SK-N-SH (cell line): ENCODE results near the gene BHLHA9. TPM values are rescaled to one million over a fixed set of nuclear protein-coding genes. Genes with fewer than 3 reads are reported as not detected.

Source experiments
- CTCF ChIA-PET: fragments of 300-600, 350-600 bp; formaldehyde crosslinking; extraction: SDS; loops from one replicate; lab custom pipeline; 2021; lab: Yijun Ruan, JAX
- POLR2A ChIA-PET: fragments of 350-600 bp; sonication (Branson Sonifier 250); formaldehyde crosslinking; extraction: SDS; loops from one replicate; lab custom pipeline; 2020; ENCODE audit warnings: antibody characterized with exemption, inconsistent platforms; lab: Yijun Ruan, JAX
- DNase-seq: peaks from one replicate; pipeline ENCODE4 v3.0.0; 2012
- H2AFZ ChIP-seq: fragments of 200-600 bp; sonication (generic); 2 replicates; pipeline ENCODE4 v1.8.1; 2016; ENCODE audit warnings: antibody characterized with exemption, mild to moderate bottlenecking, low read depth
- H3F3A ChIP-seq: fragments of 200-600 bp; sonication (generic); replicated peaks from 2 replicates; pipeline ENCODE3; 2016; ENCODE audit warnings: antibody characterized with exemption, mild to moderate bottlenecking; ENCODE audit not compliant: insufficient read depth
- H3K27ac ChIP-seq, 2 experiments: fragments of 200-500 bp in 1 of 2; fragments of 200-600 bp in 1 of 2; sonication (Bioruptor generic) in 1 of 2; sonication (generic), shearing (Covaris generic) in 1 of 2; 2 replicates each; pipeline versions ENCODE4 v1.5.1 to v1.6.1; 2014 to 2016; ENCODE audit warnings: low read depth in 2 of 2, inconsistent platforms in 1 of 2, low read length in 1 of 2, mild to moderate bottlenecking in 1 of 2, mixed read lengths in 1 of 2
- H3K27me3 ChIP-seq: fragments of 200-600 bp; sonication (generic), shearing (Covaris generic); 2 replicates; pipeline ENCODE4 v1.6.1; 2016; ENCODE audit warnings: mixed run types; ENCODE audit not compliant: insufficient read depth
- H3K36me3 ChIP-seq, 2 experiments: fragments of 200-500 bp in 1 of 2; fragments of 200-600 bp in 1 of 2; sonication (Bioruptor generic) in 1 of 2; sonication (generic) in 1 of 2; replicated peaks in 1 of 2; 2 replicates each; pipeline versions ENCODE3 to v1.5.1; 2014 to 2016; ENCODE audit warnings: low read length in 1 of 2, mild to moderate bottlenecking in 1 of 2; ENCODE audit not compliant: insufficient read depth in 2 of 2, control insufficient read depth in 1 of 2
- H3K4me1 ChIP-seq, 2 experiments: fragments of 200-500 bp in 1 of 2; fragments of 200-600 bp in 1 of 2; sonication (Bioruptor generic) in 1 of 2; sonication (generic), shearing (Covaris generic) in 1 of 2; 2 replicates each; pipeline versions ENCODE4 v1.5.1 to v1.6.1; 2014 to 2016; ENCODE audit warnings: low read depth in 1 of 2, low read length in 1 of 2, mixed run types in 1 of 2; ENCODE audit not compliant: insufficient read depth in 2 of 2, control insufficient read depth in 1 of 2
- H3K4me2 ChIP-seq: fragments of 200-600 bp; sonication (generic), shearing (Covaris generic); 2 replicates; pipeline ENCODE4 v1.6.1; 2017; ENCODE audit warnings: mixed run types
- H3K4me3 ChIP-seq, 2 experiments: fragments of 200-500 bp in 1 of 2; fragments of 200-600 bp in 1 of 2; sonication (Bioruptor generic) in 1 of 2; sonication (generic), shearing (Covaris generic) in 1 of 2; 2 replicates each; pipeline versions ENCODE4 v1.5.1 to v1.8.1; 2014 to 2016; ENCODE audit warnings: low read depth in 2 of 2, inconsistent platforms in 1 of 2, low read length in 1 of 2, mild to moderate bottlenecking in 1 of 2, mixed read lengths in 1 of 2, moderate library complexity in 1 of 2
- H3K79me2 ChIP-seq: fragments of 200-600 bp; sonication (generic); 2 replicates; pipeline ENCODE4 v1.8.1; 2017; ENCODE audit warnings: mild to moderate bottlenecking; ENCODE audit not compliant: insufficient read depth
- H3K9ac ChIP-seq: fragments of 200-600 bp; sonication (generic); 2 replicates; pipeline ENCODE4 v1.6.1; 2017; ENCODE audit warnings: mixed run types
- H3K9me2 ChIP-seq: fragments of 200-600 bp; sonication (generic); 2 replicates; pipeline ENCODE4 v1.6.1; 2017; ENCODE audit warnings: mixed run types
- H3K9me3 ChIP-seq: fragments of 200-600 bp; sonication (generic); 2 replicates; pipeline ENCODE4 v1.6.1; 2017; ENCODE audit warnings: mixed run types, mild to moderate bottlenecking, moderate library complexity
- H4K20me1 ChIP-seq: fragments of 200-600 bp; sonication (generic); 2 replicates; pipeline ENCODE4 v1.6.1; 2017; ENCODE audit warnings: mild to moderate bottlenecking, mixed run types; ENCODE audit not compliant: insufficient read depth
- CHD2 ChIP-seq: fragments of 150-350 bp; IDR thresholded peaks from 2 replicates; pipeline ENCODE4 v1.6.1; 2018; ENCODE audit warnings: low read length; ENCODE audit not compliant: partially characterized antibody
- GABPA ChIP-seq: IDR thresholded peaks from 2 replicates; pipeline ENCODE4 v1.4.0; 2012; ENCODE audit warnings: low read depth, mild to moderate bottlenecking
- GATA2 ChIP-seq: sonication (generic); formaldehyde crosslinking; IDR thresholded peaks from 2 replicates; pipeline ENCODE4 v1.5.0; 2020; ENCODE audit warnings: mild to moderate bottlenecking, missing genetic modification reagents
- IRF3 ChIP-seq: fragments of 150-350 bp; IDR thresholded peaks from 2 replicates; pipeline ENCODE4 v1.6.1; 2016; ENCODE audit warnings: mild to moderate bottlenecking, low read depth, low read length
- MAX ChIP-seq: IDR thresholded peaks from 2 replicates; pipeline ENCODE4 v1.4.0; 2012; ENCODE audit warnings: low read depth
- MEF2A ChIP-seq: IDR thresholded peaks from 2 replicates; pipeline ENCODE4 v1.4.0; 2012; ENCODE audit warnings: low read depth, borderline replicate concordance
- REST ChIP-seq: IDR thresholded peaks from 2 replicates; pipeline ENCODE4 v1.6.1; 2012; ENCODE audit warnings: mild to moderate bottlenecking, low read depth, low read length, moderate library complexity
- RXRA ChIP-seq: IDR thresholded peaks from 2 replicates; pipeline ENCODE4 v1.4.0; 2012; ENCODE audit warnings: low read depth, mild to moderate bottlenecking, borderline replicate concordance
- TCF12 ChIP-seq: IDR thresholded peaks from 2 replicates; pipeline ENCODE4 v1.4.0; 2012
- USF1 ChIP-seq: IDR thresholded peaks from 2 replicates; pipeline ENCODE4 v1.4.0; 2012; ENCODE audit warnings: low read depth, borderline replicate concordance
- ZBTB33 ChIP-seq: IDR thresholded peaks from 2 replicates; pipeline ENCODE4 v1.4.0; 2012; ENCODE audit warnings: low read depth, borderline replicate concordance
- WGBS: methylation state at CpG from one replicate; pipeline ENCODE4 v1.1.6; 2017; ENCODE audit warnings: low lambda C conversion rate; 5-methylcytosine and 5-hydroxymethylcytosine counted together
- polyA plus RNA-seq, 3 experiments: library from polyadenylated mRNA; depleted of rRNA; stranded (reverse); fragments of >200 nt; gene quantifications; 2 replicates each; pipeline ENCODE4 v1.2.3, GENCODE V29; 2012

BHLHA9 gene
- polyA plus RNA-seq, 1 of the 3 experiments (the other 2 are of a cell fraction): not detected

GRCh38 chr17:1273492-1274244, 3.4 kb downstream of the BHLHA9 start:
- Histone ChIP-seq H3K9ac (no peak overlapping the region), H3F3A (peaks cover 6% of the 10 kb centered on the region), H2AFZ (no peak overlapping the region), H3K9me3 (no peaks in the 10 kb centered on the region), H3K9me2 (no peaks in the 10 kb centered on the region), H3K36me3 (no peaks in the 10 kb centered on the region), H3K27ac (no peak overlapping the region), H3K4me1 (no peaks in the 10 kb centered on the region), H3K27me3 (peaks cover 23% of the 10 kb centered on the region), H4K20me1 (no peaks in the 10 kb centered on the region), H3K79me2 (no peaks in the 10 kb centered on the region), H3K4me3 (no peak overlapping the region), H3K4me2 (no peak overlapping the region)
- no peak for DNase-seq
- TF ChIP-seq TCF12: no peak
- no peak for TF ChIP-seq ZBTB33
- no peak for TF ChIP-seq GATA2
- no peak for TF ChIP-seq MAX
- TF ChIP-seq GABPA: no peak
- no peak for TF ChIP-seq USF1
- no peak for TF ChIP-seq RXRA
- TF ChIP-seq CHD2: no peak
- no peak for TF ChIP-seq MEF2A
- TF ChIP-seq REST: no peak
- TF ChIP-seq IRF3: no peak
- WGBS: 60% methylated on average over 13 of the region's 13 CpGs
- ChIA-PET CTCF (interaction anchor here (0.8 to 3.5 kb wide), 5 partner anchors 14 to 301 kb away, joined by 3 to 16 read pairs (median 3); partner anchors contain the start of gene INPP5K), POLR2A (no interaction called here)
